GM21619 (cell line): Measurements from ENCODE around the gene CCR3.
"Not testable (repeated sequence)": the region's sequence is repeated elsewhere in the genome, so short reads cannot be mapped to it uniquely, and the experiment has no call there.

Source experiments
- ATAC-seq: cut with Tn5 transposase; IDR thresholded peaks from one replicate; pipeline ENCODE4 v1.9.1; 2021; ENCODE audit not compliant: unreplicated experiment

Gene CCR3

GRCh38 chr3:46242120-46242519 lies at the start of gene CCR3:
TSS of gene CCR3 (plus strand) at chr3:46242460. CDS start at chr3:46265159, 22,699 bp downstream.
- no peak for ATAC-seq

DNA sequence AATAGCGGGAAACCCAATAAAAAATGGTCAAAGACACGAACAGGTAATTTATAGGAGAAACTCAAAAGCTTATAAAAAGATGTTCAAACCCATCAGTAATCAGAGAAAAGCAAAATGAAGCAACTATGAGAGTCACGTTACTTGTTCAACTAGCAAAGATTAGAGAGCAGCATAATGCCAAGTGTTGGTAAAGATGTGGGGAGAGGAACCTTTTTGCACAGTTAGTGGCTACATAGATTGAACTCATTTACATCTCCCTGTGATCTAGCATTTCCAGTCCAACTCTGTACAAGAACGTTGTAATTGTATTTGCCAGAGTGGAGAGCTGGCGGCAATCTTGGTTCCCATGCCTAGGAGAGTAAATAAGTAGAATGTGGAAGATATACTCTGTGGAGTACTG lies 49.3 kb upstream of the CCR3 start:
- no peak for ATAC-seq

- no peak for ATAC-seq
These were observed 48.8 kb upstream of the CCR3 start for GRCh38 chr3:46193436-46193835.

- no peak for ATAC-seq
These were observed 47.2 kb upstream of the CCR3 start for GRCh38 chr3:46194868-46195553.

DNA sequence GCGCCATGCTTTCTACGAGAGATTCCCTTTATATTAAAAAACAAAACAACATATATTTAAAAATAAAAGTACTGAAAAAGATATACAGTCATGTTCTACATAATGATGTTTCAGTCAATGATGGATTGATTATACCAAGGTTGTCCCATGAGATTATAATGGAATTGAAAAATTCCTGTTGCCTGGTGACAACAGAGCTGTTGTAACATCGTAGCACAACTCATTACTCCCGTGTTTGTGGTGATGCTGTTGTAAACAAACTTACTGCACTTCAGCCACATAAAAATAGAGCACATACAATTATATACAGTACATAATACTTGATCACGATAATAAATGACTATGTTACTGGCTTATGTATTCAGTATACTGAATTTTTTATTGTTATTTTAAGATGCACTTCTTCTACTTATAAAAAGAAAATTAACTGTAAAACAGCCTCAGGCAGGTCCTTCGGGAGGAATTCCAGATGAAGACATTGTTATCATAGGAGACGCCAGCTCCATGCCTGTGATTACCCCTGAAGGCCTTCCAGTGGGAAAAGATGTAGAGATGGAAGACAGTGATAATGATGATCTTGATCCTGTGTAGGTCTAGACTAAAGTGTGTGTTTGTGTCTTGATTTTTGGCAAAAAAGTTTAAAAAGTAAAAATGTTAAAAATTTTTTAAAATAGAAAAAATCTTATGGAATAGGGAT lies 45.9 kb upstream of the CCR3 start:
- ATAC-seq, result no peak

DNA sequence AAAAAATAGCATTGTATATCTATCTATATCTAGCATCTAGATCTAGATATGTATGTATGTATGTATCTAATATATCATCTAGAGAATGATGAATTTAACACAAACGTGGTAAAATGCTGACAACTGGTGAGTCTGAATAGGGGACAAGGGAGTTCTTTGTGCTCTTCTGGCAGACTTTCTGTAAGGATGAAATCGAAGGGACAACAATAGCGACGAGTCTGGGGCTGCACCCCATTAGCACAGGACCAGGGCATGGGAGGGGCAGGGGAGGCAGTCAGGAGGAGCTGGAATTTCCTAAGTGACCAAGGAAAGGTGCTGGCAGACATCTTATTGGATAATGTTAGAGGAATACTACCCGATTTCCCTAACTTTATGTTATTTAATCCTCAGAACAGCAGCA lies 42.0 kb upstream of the CCR3 start:
- ATAC-seq, result no peak

DNA sequence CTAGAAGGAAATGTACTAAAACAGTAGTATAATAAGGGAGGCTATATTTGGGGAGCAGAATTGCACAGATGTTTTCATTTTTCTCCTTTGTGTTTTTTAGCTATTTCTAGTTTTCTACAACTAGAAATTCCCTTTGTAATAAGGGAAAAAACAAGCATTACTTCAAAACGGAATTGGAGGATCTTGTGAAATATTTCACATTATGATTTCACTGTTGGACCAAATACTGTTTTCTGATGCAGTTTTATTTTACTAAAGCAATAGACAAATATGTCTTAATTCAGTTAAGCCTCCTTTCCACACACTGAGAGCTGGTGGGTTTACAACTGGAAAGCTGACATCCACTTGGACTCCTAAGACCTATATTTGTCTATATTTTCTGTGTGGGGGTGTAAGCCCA lies 41.5 kb upstream of the CCR3 start:
- no peak for ATAC-seq

- ATAC-seq, result no peak
These were observed 39.7 kb upstream of the CCR3 start for GRCh38 chr3:46202535-46202934.

DNA sequence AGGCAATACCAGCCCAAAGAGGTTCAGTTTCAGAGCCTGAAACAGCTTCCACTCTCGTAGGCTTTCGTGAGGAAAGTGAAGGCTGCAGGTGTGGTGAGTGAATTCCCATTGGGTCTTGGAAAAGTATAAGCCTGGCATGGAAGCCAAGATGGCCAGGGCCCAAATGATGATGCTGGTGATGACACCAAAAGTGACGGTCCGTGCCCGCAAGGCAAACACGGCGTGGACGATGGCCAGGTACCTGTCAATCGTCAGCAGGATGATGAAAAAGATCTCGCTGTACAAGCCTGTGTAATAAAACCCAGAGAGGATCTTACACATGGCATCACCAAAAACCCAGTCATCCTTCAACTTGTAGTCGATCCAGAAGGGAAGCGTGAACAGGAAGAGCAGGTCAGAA lies 38.6 kb upstream of the CCR3 start:
- no peak for ATAC-seq

GRCh38 chr3:46205286-46205960 lies 36.8 kb upstream of the CCR3 start:
- no peak for ATAC-seq

DNA sequence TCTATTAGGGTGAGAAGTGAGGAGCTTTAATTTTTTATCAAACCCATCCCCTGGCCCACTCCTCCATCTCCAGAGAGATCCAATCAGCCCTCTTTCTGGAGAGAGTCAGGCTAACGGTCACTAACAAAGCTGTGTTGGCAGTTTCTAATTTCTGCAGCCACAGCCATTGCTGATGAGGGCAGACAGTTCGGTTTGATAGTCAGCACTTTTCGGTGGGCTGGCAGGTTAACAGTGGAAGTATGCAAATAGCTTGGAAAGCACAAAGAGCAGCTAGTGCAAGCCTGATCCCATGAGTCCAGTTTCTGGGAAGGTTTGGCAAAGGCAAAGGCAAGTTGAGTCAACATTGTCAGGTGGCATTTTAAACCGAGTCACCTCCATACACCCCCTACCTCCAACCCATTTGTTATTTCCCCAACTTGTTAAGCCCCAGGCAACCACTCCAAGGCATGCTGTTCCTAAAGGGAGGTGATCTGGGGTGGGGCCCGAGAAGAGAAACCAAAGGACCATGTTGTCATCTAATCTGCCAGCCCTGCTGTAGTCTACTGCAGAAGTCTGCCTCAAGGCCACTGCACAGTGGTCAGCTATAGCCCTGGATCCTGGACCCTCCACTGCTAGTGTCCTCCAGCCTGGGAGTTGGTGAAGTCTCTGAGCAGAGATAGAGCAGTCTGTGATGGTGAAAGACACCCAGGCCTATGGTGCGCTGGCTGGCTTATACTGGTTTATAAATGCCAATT lies 35.8 kb upstream of the CCR3 start:
- no peak for ATAC-seq

DNA sequence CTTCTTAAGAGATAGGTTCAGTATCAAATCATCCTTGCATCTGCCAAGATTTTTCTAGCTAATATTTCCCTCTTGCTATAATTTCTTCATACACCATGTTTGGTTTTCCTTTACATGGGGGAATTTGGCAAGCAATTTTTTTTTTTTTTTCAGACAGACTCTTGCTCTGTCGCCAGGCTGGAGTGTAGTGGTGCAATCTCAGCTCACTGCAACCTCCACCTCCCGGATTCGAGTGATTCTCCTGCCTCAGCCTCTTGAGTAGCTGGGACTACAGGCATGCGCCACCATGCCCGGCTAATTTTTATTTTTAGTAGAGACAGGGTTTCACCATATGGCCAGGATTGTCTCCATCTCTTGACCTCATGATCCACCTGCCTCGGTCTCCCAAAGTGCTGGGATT lies 34.7 kb upstream of the CCR3 start:
- ATAC-seq, result not testable (repeated sequence)

DNA sequence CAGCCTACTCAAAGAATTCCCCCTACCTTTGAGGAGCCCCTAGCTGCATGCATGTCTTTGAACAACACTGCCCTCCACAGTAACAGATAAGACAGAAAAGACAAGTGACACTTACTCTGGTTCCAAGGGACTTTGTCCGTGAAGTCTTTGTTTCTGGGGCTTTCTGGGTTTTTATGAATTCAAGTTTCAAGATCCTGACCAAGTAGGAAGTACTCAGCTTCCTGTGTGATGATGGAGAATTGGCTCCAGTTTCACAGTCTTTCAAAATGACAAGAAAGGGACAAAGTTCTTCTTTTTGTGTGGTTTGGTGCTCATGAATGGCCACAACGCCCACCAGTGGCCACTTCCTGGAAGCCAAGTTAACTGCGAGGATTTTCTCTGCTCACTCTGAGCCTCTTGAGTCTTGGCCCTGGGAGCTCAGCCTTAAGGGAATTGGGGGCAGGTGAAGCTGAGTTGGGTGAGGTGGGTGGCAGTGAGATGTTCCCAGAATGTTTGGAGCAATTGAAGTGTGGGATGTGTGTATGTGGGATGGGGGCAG lies 34.0 kb upstream of the CCR3 start, which contains the start of gene CCR1:
TSS of gene CCR1 (minus strand) at position 147 of the 538 bp plus-strand sequence. CDS start 4,000 bp downstream, outside the sequence.
- peak; percentile 69 for ATAC-seq

- no peak for ATAC-seq
These were observed 33.2 kb upstream of the CCR3 start for GRCh38 chr3:46209053-46209452.

DNA sequence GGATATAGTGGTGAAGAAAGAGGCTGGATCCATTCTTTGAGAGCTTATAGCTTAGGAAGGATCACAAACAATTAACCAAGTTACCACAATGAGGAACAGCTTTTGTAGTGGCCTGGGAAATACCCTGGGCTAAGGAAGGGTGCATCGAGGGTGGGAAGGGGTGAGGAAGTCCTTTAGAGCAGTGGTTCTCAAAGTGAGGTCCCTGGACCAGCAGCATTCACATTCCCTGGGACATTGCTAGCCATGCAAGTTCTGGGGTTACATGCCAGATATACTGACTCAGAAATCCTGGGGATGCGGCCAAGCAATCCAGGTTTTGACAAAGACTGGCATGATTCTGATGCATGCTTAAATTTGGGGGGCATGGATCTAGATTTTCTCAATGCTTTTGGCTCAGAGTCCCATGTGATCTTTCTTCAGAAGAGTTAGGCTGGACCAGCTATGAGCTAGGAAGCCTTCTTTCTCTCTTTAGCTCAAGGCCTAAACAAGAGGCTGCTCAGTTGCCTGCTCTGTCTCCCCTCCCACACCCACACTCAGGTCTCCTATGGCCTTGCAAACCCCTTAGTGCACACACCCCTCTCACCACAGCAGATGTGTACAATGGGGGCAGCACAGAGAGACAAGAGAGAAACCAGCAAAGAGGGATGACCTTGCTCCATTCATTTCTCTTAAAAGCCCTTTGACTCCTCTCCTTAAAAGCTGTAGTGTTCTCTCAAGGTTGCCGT lies 32.4 kb upstream of the CCR3 start:
- ATAC-seq, result no peak

DNA sequence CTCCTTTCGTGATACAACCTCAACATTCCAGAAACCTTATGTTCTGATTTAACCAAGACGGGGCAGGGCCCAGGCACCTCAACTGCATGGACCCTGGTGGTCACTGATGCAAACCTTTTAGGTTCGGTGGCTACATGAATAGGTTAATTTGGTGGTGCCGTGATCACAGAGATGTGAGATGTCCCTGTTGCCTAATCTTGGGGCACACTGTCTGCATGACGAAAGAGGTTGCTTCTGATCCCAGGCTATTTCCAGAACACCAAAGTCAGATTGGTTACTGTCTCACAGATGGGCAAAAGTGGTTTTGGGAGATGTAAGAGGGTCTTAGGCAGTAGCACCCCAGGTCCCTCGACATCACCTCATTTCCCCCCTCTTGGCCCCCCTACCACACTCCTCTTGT lies 30.2 kb upstream of the CCR3 start:
- no peak for ATAC-seq

GRCh38 chr3:46213201-46213600 lies 29.1 kb upstream of the CCR3 start:
- ATAC-seq, result no peak

- no peak for ATAC-seq
These were observed 27.4 kb upstream of the CCR3 start for GRCh38 chr3:46214751-46215352.

DNA sequence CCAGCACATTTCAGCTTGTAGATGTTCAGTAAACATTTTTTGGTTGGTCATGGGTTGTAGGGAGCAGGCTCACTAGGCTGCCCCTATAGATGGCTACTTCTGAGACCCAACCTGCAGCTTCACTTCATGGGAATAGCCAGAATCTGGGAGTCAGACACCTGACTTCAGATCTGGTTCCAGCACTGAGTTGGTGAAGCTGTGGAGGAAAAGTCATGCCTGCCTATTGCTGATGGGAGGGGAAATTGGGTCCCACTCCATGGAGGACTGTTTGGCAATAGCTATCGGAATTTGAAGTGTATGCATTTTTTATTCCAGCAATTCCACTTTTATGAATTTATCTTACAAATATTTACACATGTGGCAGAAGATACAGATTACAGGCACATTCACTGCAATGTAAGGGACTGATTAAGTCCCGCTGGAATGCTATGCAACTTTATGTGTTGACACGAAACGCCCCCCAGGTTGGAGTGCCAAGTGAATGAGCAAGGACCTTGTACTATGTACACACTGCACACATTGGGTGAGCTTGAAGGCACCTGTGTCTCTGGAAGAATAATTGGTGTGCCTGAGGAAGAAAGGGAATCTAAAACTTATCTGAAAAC lies 26.3 kb upstream of the CCR3 start:
- no peak for ATAC-seq
